Measurements from ENCODE around the gene PPP2R2D.

Gene PPP2R2D

GRCh38 chr10:131889755-131890154 is 11.1 kb upstream of the PPP2R2D start:
- no peak for DNase-seq (ENCODE audit: low spot score)

- no peak for DNase-seq (ENCODE audit: low spot score)
Measured at GRCh38 chr10:131890276-131891195, 10.3 kb upstream of the PPP2R2D start.

GRCh38 chr10:131891196-131891928 is 9.4 kb upstream of the PPP2R2D start:
- DNase-seq (ENCODE audit: low spot score) = peak; percentile 74

GRCh38 chr10:131891929-131892805 is 8.6 kb upstream of the PPP2R2D start:
- no peak for DNase-seq (ENCODE audit: low spot score)

- DNase-seq (ENCODE audit: low spot score) = no peak
Measured at GRCh38 chr10:131892806-131893675, 7.8 kb upstream of the PPP2R2D start.

GRCh38 chr10:131895116-131895515 is 5.7 kb upstream of the PPP2R2D start:
- DNase-seq (ENCODE audit: low spot score) = no peak

- DNase-seq (ENCODE audit: low spot score) = no peak
Measured at GRCh38 chr10:131896403-131896802, 4.4 kb upstream of the PPP2R2D start.

GRCh38 chr10:131897297-131897899 is 3.4 kb upstream of the PPP2R2D start:
- DNase-seq (ENCODE audit: low spot score) = no peak

GRCh38 chr10:131898061-131898460 is 2.7 kb upstream of the PPP2R2D start:
- no peak for DNase-seq (ENCODE audit: low spot score)

- DNase-seq (ENCODE audit: low spot score) = no peak
Measured at GRCh38 chr10:131898713-131899112, 2.1 kb upstream of the PPP2R2D start.

- DNase-seq (ENCODE audit: low spot score) = no peak
Measured at GRCh38 chr10:131899116-131899690, 1.6 kb upstream of the PPP2R2D start.

- DNase-seq (ENCODE audit: low spot score) = no peak
Measured at GRCh38 chr10:131899695-131900349, 986 bp upstream of the PPP2R2D start.

GRCh38 chr10:131901181-131901829 is 497 bp downstream of the PPP2R2D start:
- peak; percentile 62 for DNase-seq (ENCODE audit: low spot score)

GRCh38 chr10:131902211-131902610 is 1.4 kb downstream of the PPP2R2D start:
- no peak for DNase-seq (ENCODE audit: low spot score)

GRCh38 chr10:131902691-131903090 is 1.9 kb downstream of the PPP2R2D start:
- no peak for DNase-seq (ENCODE audit: low spot score)

- no peak for DNase-seq (ENCODE audit: low spot score)
Measured at GRCh38 chr10:131905267-131905571, 4.4 kb downstream of the PPP2R2D start.

- no peak for DNase-seq (ENCODE audit: low spot score)
Measured at GRCh38 chr10:131905603-131906268, 4.9 kb downstream of the PPP2R2D start.

GRCh38 chr10:131906269-131906639 is 5.4 kb downstream of the PPP2R2D start:
- no peak for DNase-seq (ENCODE audit: low spot score)

GRCh38 chr10:131907679-131908078 is 6.9 kb downstream of the PPP2R2D start:
- no peak for DNase-seq (ENCODE audit: low spot score)
